HK-2 (cell line): ENCODE measurements around the gene NLGN3.
"Not testable (repeated sequence)": the region's sequence is repeated elsewhere in the genome, so short reads cannot be mapped to it uniquely, and the experiment has no call there.

ENCODE experiments used
- DNase-seq: peaks from one replicate; pipeline ENCODE4 v3.0.0-alpha.2; 2018; ENCODE audit not compliant: unreplicated experiment

NLGN3 gene

DNA sequence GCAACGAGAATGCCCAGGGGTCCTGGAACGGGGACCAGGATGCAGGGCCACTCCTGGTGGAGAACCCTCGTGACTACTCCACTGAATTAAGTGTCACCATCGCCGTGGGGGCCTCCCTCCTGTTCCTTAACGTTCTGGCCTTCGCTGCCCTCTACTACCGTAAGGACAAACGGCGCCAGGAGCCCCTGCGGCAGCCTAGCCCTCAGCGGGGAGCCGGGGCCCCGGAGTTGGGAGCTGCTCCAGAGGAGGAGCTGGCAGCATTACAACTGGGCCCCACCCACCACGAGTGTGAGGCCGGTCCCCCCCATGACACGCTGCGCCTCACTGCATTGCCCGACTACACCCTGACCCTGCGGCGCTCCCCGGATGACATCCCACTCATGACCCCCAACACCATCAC is 24.9 kb downstream of the NLGN3 start:
- no peak for DNase-seq

DNA sequence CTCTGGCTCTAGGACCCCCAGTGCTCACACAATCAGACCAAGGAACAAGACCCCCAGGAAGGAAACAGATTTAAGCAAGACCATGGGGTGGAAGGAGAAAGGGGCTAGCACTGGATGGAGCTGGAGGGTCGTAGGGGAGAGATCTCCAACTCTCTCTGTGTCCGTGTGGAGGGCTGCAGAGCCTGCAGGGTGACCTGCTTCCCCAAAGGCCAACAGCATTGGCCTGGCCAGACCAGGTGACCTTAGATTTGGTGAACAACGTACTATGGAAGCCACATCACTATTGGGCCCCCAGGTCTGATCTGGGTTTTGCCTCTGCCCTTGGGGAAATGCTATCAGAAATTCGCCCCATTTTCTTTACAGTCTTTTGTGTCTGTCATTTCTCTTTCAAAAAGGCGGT is 26.0 kb downstream of the NLGN3 start:
- DNase-seq, result no peak

- DNase-seq, result no peak
These were observed 26.6 kb downstream of the NLGN3 start for GRCh38 chrX:71171110-71171801.

DNA sequence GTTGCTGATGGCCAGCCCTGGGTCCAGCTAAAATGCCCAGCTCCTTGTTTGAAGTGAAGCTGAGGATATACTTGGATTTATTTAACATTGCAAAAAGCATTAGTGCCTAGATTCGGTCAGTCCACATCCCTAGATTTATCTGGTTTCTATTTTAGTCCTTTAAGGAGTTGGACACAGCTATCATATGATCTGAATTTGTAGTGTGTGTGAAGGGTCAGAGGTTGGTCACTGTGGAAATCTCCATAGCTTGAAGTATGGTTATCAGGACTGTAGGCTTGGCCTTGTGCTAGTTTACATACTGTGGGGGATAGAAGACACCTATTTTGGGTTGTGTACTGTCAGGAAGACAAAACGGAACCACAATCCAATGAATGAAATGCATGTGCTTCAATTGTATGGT is 28.8 kb downstream of the NLGN3 start:
- DNase-seq, result no peak

DNA sequence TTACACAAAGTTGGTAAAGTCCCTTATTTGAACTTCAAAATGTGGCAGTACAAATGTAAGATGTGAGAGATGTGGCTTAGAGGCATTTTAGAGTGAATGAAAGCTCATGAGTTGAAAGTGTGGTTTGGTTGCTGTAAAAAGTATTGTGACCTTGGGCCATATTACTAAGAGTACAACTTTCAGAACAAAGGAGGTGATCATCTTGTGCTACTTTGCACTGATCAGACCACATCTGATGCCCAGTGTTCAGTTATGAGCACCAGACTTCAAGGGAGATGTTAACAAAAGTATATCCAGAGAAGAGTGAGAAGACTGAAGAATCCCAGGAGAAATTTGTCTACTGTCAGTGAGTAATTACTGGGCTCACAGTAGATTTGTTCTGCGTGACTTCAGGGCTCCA is 30.2 kb downstream of the NLGN3 start:
- DNase-seq, result no peak

- no peak for DNase-seq
These were observed 30.9 kb downstream of the NLGN3 start for GRCh38 chrX:71175531-71175930.

- DNase-seq, result no peak
These were observed 32.7 kb downstream of the NLGN3 start for GRCh38 chrX:71177327-71177726.

DNA sequence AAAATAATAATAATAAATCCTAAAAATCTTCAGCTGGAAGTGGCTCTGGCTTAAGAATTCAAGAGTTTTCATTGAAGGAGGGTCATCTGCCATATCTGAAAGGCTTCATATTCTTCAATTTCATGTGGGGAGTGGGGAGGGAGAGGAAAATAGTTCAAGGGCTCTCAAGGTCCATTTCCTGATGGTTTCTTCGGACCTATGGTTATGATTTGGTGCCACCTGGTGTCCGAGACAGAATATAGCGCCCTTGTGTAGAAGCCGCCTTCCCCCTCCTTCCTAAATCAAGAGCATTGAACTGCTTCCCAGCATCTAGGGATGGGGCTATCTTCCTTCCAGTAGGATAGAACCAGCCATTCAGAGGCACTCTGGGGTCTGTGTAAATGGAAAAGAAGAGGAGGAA is 34.3 kb downstream of the NLGN3 start:
- peak; percentile 34 for DNase-seq

- not testable (repeated sequence) for DNase-seq
These were observed 36.1 kb downstream of the NLGN3 start for GRCh38 chrX:71180579-71181265.

GRCh38 chrX:71181558-71181909 is 36.9 kb downstream of the NLGN3 start:
- peak; percentile 17 for DNase-seq

DNA sequence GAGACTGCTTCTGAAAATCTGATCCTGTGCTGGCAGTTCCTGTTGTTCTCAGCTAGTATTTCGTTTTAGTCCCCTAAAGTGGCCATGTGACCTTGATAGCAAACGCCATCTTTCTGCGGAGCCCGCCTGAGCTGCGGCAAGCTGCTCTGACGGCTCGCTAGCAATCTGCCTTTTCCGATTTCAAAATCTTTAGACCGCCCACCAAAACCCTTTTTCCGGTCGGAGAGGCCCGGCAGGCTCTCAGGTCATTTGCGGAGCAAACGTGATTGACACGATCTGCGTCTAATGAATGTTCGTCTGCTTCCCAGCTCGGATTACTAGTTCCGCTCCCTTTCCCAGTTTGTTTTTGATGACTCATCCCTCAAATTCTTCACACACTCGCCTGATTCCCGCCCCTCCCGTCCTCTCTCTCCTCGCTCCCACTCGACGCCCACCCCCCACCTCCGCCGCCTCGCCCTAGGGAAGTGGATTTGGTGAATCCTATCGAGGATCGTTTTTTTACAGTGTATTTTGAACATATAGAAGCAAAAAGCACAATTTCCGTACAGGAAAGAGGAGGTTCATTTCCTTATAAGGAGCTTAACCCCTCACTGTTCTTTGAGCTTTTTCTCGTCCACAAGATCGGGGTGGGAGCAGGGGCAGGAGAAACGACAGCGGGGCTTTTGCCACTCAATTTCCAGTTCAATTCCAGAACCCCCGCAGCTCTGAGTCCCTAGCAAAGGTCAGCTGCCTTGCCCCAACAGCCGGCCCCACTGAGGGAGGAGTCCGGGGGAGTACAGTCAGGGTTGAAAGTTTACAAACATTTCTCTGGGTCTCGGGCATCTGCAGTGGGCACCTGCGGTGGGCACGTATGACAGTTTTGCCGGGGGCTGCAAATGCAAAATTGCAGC is 37.5 kb downstream of the NLGN3 start:
- DNase-seq, result peak; percentile 86

GRCh38 chrX:71182871-71183270 is 38.2 kb downstream of the NLGN3 start:
- DNase-seq, result no peak

GRCh38 chrX:71183341-71183740 is 38.7 kb downstream of the NLGN3 start:
- no peak for DNase-seq

GRCh38 chrX:71184092-71184491 is 39.5 kb downstream of the NLGN3 start:
- DNase-seq, result no peak

GRCh38 chrX:71184803-71185495 is 40.3 kb downstream of the NLGN3 start:
- no peak for DNase-seq

- DNase-seq, result no peak
These were observed 46.6 kb downstream of the NLGN3 start for GRCh38 chrX:71191248-71191647.

GRCh38 chrX:71195964-71196649 is 51.5 kb downstream of the NLGN3 start:
- DNase-seq, result no peak

GRCh38 chrX:71198066-71198465 is 53.4 kb downstream of the NLGN3 start:
- DNase-seq, result no peak

- DNase-seq, result no peak
These were observed 54.8 kb downstream of the NLGN3 start for GRCh38 chrX:71199252-71200008.

GRCh38 chrX:71210816-71211215 is 66.2 kb downstream of the NLGN3 start:
- no peak for DNase-seq

DNA sequence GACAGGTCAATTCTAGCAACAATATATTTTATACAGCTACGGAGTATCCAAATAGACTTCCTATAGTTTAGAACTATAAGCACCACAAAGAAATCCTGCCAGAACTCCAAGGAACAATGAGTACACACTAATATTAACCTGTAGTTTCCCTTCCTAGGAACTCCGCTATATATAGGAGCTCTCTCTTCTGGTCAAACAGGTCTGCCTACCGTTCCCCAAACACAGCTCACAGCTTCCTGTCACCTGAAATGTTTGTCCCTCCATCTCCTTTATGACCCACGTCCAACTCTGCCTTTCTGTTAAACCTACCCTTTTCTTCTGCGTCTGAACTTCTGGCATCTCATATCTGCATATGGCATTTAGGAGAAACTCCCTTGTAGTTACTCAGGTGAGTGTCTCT is 67.9 kb downstream of the NLGN3 start:
- no peak for DNase-seq
